D721Med (cell line): ENCODE data around the gene SMAD6.

ENCODE experiments used
- DNase-seq: peaks from one replicate; pipeline ENCODE4 v3.0.0; 2011; ENCODE audit warnings: low spot score; ENCODE audit not compliant: insufficient read length
- FAIRE-seq: peaks from 2 replicates; lab custom pipeline; 2011; peaks lifted over from hg19 to GRCh38; lab: Jason Lieb, UNC
- TF ChIP-seq, protein P1 (sequence below): IDR thresholded peaks from 2 replicates; pipeline ENCODE4 v1.5.1; 2012; ENCODE audit warnings: mild to moderate bottlenecking, control low read depth; ENCODE audit not compliant: insufficient read depth; ENCODE audit errors: missing control alignments

SMAD6 gene

DNA sequence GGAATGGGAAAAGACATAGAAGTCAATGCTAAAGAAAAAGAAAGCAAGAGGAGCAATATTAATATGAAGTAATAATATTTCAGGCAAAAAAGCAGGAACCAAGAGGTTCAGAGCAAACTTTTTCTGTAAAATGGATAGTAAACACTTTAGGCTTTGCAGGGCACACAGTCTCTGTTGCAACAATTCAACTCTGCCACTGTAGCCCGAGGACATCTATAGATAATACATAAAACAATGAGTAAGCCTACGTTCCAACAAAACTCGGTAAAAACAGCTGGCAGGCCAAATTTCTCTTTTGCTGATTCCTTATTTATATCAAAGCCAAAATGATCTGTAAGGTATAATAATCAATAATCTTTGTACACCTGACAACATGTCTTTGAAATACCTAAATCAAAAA lies 56.8 kb downstream of the SMAD6 start:
- FAIRE-seq (no peak), DNase-seq (no peak)
- TF ChIP-seq, protein P1, sequence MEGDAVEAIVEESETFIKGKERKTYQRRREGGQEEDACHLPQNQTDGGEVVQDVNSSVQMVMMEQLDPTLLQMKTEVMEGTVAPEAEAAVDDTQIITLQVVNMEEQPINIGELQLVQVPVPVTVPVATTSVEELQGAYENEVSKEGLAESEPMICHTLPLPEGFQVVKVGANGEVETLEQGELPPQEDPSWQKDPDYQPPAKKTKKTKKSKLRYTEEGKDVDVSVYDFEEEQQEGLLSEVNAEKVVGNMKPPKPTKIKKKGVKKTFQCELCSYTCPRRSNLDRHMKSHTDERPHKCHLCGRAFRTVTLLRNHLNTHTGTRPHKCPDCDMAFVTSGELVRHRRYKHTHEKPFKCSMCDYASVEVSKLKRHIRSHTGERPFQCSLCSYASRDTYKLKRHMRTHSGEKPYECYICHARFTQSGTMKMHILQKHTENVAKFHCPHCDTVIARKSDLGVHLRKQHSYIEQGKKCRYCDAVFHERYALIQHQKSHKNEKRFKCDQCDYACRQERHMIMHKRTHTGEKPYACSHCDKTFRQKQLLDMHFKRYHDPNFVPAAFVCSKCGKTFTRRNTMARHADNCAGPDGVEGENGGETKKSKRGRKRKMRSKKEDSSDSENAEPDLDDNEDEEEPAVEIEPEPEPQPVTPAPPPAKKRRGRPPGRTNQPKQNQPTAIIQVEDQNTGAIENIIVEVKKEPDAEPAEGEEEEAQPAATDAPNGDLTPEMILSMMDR = no peak

DNA sequence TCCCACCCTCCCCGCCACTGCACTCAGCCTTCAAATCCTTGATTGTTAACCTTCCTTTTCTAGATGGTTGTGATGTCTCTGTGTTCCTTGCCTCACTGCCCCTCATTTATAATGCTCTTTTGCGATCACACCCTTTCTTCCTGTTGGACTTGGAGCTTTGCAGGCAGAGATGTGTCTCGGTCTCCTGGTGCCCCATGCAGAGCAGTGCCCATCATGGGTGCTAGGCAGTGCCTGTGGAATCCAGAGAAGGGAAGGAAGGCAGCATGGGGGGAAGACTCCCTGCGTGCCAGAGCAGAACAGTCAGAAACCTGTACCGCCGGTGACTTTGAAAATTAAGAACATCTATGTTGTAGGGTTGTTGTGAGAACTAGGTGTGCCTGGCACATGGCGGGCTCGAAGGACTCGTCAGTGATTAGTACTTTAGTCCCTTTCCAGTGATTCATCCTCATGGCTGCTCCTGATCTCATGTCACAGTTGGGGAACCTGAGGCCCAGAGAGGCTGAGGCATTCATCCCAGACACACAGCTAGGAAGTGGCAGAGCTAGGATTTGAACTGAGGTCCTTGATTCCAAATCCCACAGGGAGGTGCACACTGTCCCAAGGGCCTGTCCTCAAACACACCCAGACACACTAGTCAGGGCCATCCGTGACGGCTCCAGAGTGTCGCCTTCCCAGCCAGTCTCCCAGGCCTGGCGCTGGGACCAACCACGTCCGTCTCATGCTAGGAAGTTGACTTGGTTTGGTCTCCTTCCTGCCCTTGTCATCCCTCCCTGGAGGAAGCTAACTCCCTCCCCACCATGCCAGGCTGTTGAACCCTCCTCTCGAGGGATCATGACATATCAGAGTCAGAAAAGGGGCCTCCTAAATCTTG lies 58.3 kb downstream of the SMAD6 start:
- no peak for FAIRE-seq
- DNase-seq = no peak
- TF ChIP-seq, protein P1 = no peak

DNA sequence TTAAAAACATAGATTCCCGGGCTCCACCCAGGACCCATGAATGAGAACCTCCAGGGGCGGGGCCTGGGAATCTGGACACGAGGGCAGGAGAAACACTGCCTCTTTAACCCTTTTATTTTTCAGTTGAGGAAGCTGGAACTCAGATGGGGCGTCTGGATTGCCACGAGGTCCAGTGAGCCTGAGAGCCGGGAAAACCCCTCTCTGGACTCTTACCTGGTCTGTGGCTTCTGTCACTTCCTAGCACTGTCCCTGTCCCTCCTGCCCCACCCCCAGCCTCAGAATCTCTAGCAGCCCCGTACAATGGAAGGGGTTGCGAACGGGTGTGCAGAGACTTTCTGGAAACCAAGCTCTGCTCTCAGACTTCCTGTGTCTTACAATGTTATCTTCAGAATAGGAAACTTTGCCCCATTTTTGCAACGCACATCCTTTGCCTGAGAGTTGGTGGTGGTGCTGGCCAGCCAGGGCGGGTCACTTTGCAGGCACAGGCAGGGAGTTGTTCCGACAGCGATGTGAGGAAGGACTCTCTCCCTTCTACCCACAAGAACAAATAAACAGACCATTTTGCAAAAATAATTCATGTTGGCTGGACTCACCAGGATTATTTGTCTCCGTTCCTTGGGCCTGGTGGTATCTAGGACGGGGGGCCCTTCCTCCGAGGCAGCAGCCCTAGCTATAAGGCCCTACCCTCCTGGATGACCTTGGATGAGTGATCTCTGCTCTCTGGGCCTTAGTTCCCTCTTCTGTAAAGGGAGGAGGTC lies 59.1 kb downstream of the SMAD6 start:
- FAIRE-seq = no peak
- TF ChIP-seq, protein P1 = no peak
- DNase-seq = no peak

DNA sequence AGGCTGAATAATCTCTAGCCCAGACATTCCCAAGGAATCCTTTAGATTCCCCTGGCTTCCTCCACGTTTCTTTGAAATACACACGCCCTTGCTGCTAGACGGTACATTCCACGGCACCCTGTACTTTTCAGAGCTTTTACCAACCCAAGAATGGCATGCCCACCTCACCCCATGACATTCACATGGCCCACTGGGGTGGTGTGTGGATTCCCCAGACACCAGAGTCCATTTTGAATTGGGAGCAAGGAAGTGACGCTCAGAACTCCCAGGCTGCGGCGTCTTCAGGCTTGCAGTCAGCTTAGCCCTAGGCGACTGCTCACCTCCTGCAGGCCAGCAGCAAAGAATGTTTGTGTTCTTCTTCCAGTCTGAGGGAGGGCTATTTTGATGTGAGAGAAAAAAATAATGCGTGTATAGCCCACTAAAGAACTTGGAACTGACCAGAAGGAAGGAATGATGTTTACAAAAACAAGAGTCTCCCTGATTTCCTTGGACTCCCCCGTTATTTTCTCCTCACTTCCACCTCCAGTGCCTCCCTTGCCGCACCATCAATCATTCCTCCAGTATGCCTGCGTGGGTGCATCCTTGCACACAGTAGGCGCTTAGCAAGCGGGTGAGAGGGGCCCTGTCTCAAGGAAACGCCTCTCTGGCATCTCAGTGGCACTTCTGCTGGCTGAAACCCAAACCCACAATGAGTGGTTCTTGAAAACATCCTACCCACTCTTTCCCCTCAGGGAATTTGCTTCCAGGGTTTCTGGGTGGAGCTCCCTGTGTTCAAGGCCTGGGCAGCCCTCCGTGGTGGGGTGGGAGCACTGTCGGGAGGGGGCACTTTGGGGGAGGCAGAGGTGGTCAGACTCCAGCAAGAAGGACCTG lies 59.9 kb downstream of the SMAD6 start:
- TF ChIP-seq, protein P1 = no peak
- no peak for DNase-seq
- no peak for FAIRE-seq

DNA sequence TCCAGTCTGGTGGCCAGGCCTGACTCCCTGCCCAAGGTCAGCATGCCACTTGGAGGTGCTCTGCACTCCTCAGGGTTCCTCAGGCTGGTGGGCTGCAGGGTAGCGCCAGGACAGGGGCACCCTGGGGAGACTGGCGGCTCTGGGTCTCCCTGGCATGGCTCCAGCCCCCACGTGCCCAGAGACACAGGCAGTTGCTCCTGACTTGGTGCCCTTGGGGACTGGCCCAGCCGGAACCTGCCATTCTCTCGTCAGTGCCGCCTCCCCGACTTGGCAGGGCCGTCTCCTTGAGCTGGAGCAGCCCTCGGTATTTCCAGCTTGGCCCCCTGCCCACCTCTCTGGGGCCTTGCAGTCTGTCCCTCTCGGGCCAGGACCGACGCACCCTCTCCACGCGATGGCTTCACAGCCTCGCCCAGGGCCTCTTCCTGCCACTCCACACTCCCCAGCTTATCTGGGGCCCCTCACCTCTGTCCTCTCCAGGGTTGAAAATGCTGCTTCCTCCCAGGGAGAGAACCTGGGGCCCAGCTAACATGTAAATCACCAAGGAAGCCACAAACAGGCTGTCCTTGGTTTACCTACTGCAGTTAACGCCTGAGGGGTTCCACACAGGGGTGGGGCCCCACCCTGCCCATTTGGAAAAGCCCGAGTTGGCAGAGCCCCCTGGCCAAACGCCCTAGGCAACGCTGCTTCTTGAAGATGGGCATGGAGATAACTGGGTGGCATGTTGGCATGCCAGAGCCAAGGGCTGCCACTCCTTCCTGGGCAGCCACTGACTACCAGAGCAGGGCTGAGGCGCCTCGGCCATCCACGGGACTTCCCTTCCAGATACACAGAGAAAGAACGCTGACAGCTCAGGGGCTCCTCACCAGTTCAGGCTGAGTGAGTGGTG lies 61.4 kb downstream of the SMAD6 start:
- TF ChIP-seq, protein P1 = no peak
- FAIRE-seq (no peak), DNase-seq (no peak)

DNA sequence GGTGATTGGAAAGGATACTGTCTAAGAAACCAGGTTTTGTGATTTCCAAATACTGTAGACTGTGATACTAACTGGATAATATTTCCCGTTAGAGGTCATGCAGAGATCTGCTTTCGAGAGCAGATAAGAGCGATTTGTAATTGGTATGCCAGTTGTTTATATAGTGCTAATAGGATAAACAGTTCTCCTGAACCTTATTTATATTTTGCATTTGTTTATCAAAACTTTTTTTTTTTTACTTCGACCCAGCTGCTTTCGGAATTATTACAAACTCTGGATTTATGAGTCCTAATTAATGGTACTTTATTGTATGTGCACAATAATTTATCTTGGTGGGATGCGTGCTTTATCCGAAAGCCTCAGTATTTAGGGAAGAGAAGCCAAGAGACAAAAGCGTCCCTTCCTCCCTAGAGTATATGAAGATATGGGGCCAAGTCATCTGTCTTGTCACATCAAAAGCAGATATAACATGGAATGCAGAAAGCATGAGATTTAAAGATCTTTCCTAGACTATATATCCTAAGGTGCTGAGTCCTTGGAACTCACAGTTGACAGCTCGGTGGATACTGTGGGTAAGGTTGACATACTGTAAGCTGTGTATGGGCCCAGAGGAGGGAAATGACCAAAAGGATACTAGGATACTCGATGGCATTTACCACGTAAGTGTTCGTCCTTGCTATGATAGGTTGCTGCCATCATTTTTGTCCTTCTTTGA lies 62.2 kb downstream of the SMAD6 start:
- DNase-seq (no peak), FAIRE-seq (no peak)
- TF ChIP-seq, protein P1 = no peak
